AG04449 (cell line): ENCODE data around the gene HAUS3.

Source experiments
- CTCF ChIA-PET: fragments of 350-600 bp; formaldehyde crosslinking; extraction: SDS; loops from one replicate; lab custom pipeline; 2021; ENCODE audit warnings: antibody characterized with exemption; lab: Yijun Ruan, JAX
- POLR2A ChIA-PET: fragments of 400-600, 350-600 bp; formaldehyde crosslinking; extraction: SDS; loops from one replicate; lab custom pipeline; 2020; ENCODE audit warnings: antibody characterized with exemption, inconsistent platforms; lab: Yijun Ruan, JAX
- DNase-seq: peaks from one replicate; pipeline ENCODE4 v3.0.0-alpha.2; 2010; ENCODE audit warnings: low read depth, low spot score
- H3K4me3 ChIP-seq: 2 replicates; pipeline ENCODE4 v1.5.1; 2011; ENCODE audit warnings: low read depth, mild to moderate bottlenecking, control low read depth, low read length
- TF ChIP-seq, protein P1 (sequence below): IDR thresholded peaks from one replicate; pipeline ENCODE4 v1.5.1; 2011; ENCODE audit warnings: mild to moderate bottlenecking, moderate library complexity, low read length, control low read depth, inconsistent platforms; ENCODE audit not compliant: insufficient read depth; ENCODE audit errors: missing control alignments

HAUS3 gene

GRCh38 chr4:2269206-2269531, 27.2 kb upstream of the HAUS3 start:
- DNase-seq, result no peak
- ChIA-PET CTCF (no interaction called here), POLR2A (no interaction called here)
- no peak overlapping the region for H3K4me3 ChIP-seq
- TF ChIP-seq, protein P1, sequence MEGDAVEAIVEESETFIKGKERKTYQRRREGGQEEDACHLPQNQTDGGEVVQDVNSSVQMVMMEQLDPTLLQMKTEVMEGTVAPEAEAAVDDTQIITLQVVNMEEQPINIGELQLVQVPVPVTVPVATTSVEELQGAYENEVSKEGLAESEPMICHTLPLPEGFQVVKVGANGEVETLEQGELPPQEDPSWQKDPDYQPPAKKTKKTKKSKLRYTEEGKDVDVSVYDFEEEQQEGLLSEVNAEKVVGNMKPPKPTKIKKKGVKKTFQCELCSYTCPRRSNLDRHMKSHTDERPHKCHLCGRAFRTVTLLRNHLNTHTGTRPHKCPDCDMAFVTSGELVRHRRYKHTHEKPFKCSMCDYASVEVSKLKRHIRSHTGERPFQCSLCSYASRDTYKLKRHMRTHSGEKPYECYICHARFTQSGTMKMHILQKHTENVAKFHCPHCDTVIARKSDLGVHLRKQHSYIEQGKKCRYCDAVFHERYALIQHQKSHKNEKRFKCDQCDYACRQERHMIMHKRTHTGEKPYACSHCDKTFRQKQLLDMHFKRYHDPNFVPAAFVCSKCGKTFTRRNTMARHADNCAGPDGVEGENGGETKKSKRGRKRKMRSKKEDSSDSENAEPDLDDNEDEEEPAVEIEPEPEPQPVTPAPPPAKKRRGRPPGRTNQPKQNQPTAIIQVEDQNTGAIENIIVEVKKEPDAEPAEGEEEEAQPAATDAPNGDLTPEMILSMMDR, result no peak

- POLR2A ChIA-PET, result no interaction called here
- CTCF ChIA-PET, result no interaction called here
Measured at GRCh38 chr4:2268357-2269205, 26.7 kb upstream of the HAUS3 start.

DNA sequence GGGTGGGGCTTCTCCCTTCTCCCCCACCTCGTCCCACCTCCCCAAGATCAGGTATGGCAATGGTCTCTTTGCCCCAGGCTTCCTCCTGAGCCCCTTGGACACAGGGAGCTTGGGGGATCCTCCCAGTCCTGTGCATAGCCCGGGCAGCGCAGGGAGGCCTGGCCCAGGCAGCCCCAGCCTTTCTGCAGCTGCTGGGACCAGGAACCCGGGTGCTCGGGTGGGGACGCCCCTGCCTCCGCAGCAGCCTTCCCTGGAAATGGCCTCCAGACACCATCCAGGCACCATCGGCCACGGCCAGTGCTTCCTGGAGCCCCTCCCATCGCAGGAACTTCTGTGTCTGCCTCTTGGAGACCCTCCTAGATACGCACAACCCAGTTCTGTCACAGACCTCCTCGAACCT, 25.9 kb upstream of the HAUS3 start:
- ChIA-PET POLR2A (interaction anchor here (1.0 kb wide), 1 partner anchor 91 kb away, joined by 3 read pairs; no protein-coding TSS in a partner anchor), CTCF (no interaction called here)
- no peak overlapping the region for H3K4me3 ChIP-seq
- TF ChIP-seq, protein P1, result no peak
- no peak for DNase-seq

More at GRCh38 chr4:2268357-2269205, 26.7 kb upstream of the HAUS3 start:
- no peak overlapping the region for H3K4me3 ChIP-seq
- TF ChIP-seq, protein P1, result no peak
- DNase-seq, result no peak

- CTCF ChIA-PET, result no interaction called here
- TF ChIP-seq, protein P1, result no peak
- no peak overlapping the region for H3K4me3 ChIP-seq
- DNase-seq, result no peak
- POLR2A ChIA-PET, result interaction anchor here (1.0 kb wide), 1 partner anchor 91 kb away, joined by 3 read pairs; no protein-coding TSS in a partner anchor
Measured at GRCh38 chr4:2267320-2267811, 25.4 kb upstream of the HAUS3 start.

DNA sequence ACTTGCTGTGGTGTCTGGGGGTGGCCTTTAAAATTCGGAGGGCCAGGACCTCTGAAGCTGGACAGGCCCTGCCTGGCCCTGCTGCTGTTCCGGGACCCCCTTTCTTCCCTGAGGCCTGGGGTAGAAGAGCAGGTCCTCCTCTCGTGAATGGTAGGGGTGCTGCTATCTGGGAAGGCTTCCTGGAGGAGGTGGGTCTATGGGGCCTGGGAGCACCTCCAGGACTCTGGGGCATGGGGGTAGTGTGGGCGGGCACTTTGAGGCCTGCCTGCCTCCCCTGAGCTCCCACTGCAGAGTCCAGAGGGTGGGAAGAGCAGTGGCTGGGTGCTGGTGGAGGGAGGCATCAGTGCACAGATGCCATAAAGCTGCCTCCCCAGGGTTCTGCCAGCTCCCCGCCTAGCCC, 24.9 kb upstream of the HAUS3 start:
- TF ChIP-seq, protein P1, result no peak
- no peak for DNase-seq
- ChIA-PET POLR2A (no interaction called here), CTCF (no interaction called here)
- H3K4me3 ChIP-seq, result no peak overlapping the region

DNA sequence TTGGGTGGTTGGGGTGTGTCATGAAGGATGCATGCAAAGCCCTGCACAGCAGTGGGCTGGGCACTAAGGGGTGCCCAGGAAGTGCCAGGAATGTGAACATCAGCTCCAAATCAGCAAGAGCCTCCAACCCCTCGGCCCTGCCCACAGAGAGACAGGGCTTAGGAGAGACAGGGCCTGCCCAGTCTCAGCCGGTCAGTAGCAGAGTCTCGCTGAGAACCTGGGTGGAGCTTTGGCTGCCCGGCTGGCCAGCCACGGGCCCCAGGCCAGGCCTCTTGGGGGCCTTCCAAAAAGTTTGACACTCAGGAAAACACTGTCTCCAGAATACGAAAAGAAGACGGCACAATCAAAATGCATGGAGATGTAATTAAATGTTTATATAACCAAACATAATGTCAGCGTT, 24.3 kb upstream of the HAUS3 start:
- no peak for DNase-seq
- TF ChIP-seq, protein P1, result no peak
- POLR2A ChIA-PET, result no interaction called here
- CTCF ChIA-PET, result interaction anchor here (2.1 kb wide), 1 partner anchor 147 kb away, joined by 8 read pairs; no protein-coding TSS in a partner anchor
- H3K4me3 ChIP-seq, result no peak overlapping the region
